ENCODE data around the gene KDM1A.

DNA sequence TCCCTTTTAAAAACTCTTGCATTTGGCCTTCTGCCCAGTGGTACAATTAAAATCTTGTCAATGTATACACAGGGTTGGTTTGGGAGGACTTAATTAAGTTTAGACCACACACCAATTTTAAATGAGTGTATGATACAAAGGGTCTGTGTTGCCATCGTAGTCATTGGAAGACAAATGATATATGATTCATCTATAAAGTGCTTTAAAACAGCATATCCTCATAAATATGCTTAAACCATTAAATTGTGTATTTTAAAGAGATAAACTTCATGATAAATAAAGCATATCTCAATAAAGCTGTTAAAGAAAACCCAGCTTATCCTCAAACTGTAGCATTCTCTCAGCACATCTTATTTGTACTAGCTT lies 79.9 kb downstream of the KDM1A start:
- TF ChIP-seq, protein P1, sequence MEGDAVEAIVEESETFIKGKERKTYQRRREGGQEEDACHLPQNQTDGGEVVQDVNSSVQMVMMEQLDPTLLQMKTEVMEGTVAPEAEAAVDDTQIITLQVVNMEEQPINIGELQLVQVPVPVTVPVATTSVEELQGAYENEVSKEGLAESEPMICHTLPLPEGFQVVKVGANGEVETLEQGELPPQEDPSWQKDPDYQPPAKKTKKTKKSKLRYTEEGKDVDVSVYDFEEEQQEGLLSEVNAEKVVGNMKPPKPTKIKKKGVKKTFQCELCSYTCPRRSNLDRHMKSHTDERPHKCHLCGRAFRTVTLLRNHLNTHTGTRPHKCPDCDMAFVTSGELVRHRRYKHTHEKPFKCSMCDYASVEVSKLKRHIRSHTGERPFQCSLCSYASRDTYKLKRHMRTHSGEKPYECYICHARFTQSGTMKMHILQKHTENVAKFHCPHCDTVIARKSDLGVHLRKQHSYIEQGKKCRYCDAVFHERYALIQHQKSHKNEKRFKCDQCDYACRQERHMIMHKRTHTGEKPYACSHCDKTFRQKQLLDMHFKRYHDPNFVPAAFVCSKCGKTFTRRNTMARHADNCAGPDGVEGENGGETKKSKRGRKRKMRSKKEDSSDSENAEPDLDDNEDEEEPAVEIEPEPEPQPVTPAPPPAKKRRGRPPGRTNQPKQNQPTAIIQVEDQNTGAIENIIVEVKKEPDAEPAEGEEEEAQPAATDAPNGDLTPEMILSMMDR (IDR thresholded peaks at IDR 0.05): no peak
- TF ChIP-seq POLR2A (IDR thresholded peaks at IDR 0.05): no peak

All from tibial nerve (tissue), 3 donors.